Smooth muscle cell (in vitro differentiated cells): Measurements from ENCODE around the gene RORC. TPM values are rescaled to one million over a fixed set of nuclear protein-coding genes. Genes with fewer than 3 reads are reported as not detected.
A peak's percentile ranks its signal among the peaks of the same experiment; 100 is the strongest.

ENCODE experiments used
- DNase-seq: peaks from one replicate; lab custom pipeline; 2025; ENCODE audit not compliant: unreplicated experiment; lab: John Stamatoyannopoulos, UW
- H2AFZ ChIP-seq: fragments of 200-600 bp; sonication (generic); 2 replicates; pipeline ENCODE4 v1.6.0; 2016; ENCODE audit warnings: antibody characterized with exemption, low read depth, mild to moderate bottlenecking
- H3F3A ChIP-seq: fragments of 200-600 bp; sonication (generic); 2 replicates; pipeline ENCODE4 v1.6.0; 2017; ENCODE audit warnings: antibody characterized with exemption, low read depth
- H3K27ac ChIP-seq: fragments of 200-600 bp; sonication (generic); 2 replicates; pipeline ENCODE4 v1.5.1; 2016; ENCODE audit warnings: low read depth, mild to moderate bottlenecking
- H3K27me3 ChIP-seq: fragments of 200-600 bp; sonication (generic); 2 replicates; pipeline ENCODE4 v1.6.1; 2016; ENCODE audit warnings: low read depth, mild to moderate bottlenecking
- H3K36me3 ChIP-seq: fragments of 200-600 bp; sonication (generic); 2 replicates; pipeline ENCODE4 v1.5.1; 2016; ENCODE audit warnings: low read depth
- H3K4me1 ChIP-seq: fragments of 200-600 bp; sonication (generic); 2 replicates; pipeline ENCODE4 v1.5.1; 2016; ENCODE audit warnings: low read depth
- H3K4me2 ChIP-seq: fragments of 200-600 bp; sonication (generic); 2 replicates; pipeline ENCODE4 v1.6.0; 2016; ENCODE audit warnings: mild to moderate bottlenecking
- H3K4me3 ChIP-seq: fragments of 200-600 bp; sonication (generic); 2 replicates; pipeline ENCODE4 v1.5.1; 2016; ENCODE audit warnings: mild to moderate bottlenecking
- H3K79me2 ChIP-seq: fragments of 200-600 bp; sonication (generic); 2 replicates; pipeline ENCODE4 v1.6.0; 2016; ENCODE audit warnings: low read depth, mild to moderate bottlenecking
- H3K9ac ChIP-seq: fragments of 200-600 bp; sonication (generic); 2 replicates; pipeline ENCODE4 v1.6.0; 2016; ENCODE audit warnings: low read depth
- H3K9me3 ChIP-seq: fragments of 200-600 bp; sonication (generic); replicated peaks from 2 replicates; pipeline ENCODE4 v1.5.1; 2016; ENCODE audit warnings: low read depth
- H4K20me1 ChIP-seq: fragments of 200-600 bp; sonication (generic); 2 replicates; pipeline ENCODE4 v1.6.0; 2016; ENCODE audit warnings: low read depth
- WGBS: methylation state at CpG from one replicate; pipeline ENCODE4 v1.1.7; 2016; ENCODE audit warnings: low lambda C conversion rate; 5-methylcytosine and 5-hydroxymethylcytosine counted together
- polyA plus RNA-seq: library from polyadenylated mRNA; unstranded; fragments of >200 nt; fragmentation: Nextera tagmentation; extraction: Ambion mirVana; gene quantifications from 2 replicates; pipeline ENCODE4 v1.2.1, GENCODE V29; 2016
- total RNA-seq: library from RNA; depleted of rRNA; stranded (reverse); fragments of >200 nt; gene quantifications from 2 replicates; pipeline ENCODE4 v1.2.3, GENCODE V29; 2014
- TF ChIP-seq, protein P1 (sequence below): fragments of 200-600 bp; sonication (generic); IDR thresholded peaks from 2 replicates; pipeline ENCODE4 v1.5.1; 2017; ENCODE audit warnings: borderline replicate concordance, mild to moderate bottlenecking, antibody characterized with exemption; ENCODE audit not compliant: insufficient read depth, poor library complexity, severe bottlenecking

Gene RORC
- total and polyA plus RNA-seq, 2 experiments from 2014 or later = not detected

GRCh38 chr1:151799179-151800022, 32.2 kb downstream of the RORC start:
- peaks cover 6% of the 10 kb centered on the region for H3K27me3 ChIP-seq

GRCh38 chr1:151798571-151798970, 33.0 kb downstream of the RORC start:
- Histone ChIP-seq H3K9me3 (no peaks in the 10 kb centered on the region), H4K20me1 (no peaks in the 10 kb centered on the region), H3K79me2 (no peaks in the 10 kb centered on the region), H3K9ac (no peak overlapping the region), H3K4me2 (no peak overlapping the region), H3K27me3 (no peaks in the 10 kb centered on the region), H3F3A (no peaks in the 10 kb centered on the region), H3K4me1 (no peaks in the 10 kb centered on the region), H3K27ac (no peak overlapping the region), H3K36me3 (no peaks in the 10 kb centered on the region), H2AFZ (no peak overlapping the region), H3K4me3 (no peak overlapping the region)
- 92% methylated on average over 5 of the region's 5 CpGs for WGBS
- no peak for DNase-seq
- TF ChIP-seq, protein P1, sequence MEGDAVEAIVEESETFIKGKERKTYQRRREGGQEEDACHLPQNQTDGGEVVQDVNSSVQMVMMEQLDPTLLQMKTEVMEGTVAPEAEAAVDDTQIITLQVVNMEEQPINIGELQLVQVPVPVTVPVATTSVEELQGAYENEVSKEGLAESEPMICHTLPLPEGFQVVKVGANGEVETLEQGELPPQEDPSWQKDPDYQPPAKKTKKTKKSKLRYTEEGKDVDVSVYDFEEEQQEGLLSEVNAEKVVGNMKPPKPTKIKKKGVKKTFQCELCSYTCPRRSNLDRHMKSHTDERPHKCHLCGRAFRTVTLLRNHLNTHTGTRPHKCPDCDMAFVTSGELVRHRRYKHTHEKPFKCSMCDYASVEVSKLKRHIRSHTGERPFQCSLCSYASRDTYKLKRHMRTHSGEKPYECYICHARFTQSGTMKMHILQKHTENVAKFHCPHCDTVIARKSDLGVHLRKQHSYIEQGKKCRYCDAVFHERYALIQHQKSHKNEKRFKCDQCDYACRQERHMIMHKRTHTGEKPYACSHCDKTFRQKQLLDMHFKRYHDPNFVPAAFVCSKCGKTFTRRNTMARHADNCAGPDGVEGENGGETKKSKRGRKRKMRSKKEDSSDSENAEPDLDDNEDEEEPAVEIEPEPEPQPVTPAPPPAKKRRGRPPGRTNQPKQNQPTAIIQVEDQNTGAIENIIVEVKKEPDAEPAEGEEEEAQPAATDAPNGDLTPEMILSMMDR = no peak

More at GRCh38 chr1:151799179-151800022, 32.2 kb downstream of the RORC start:
- WGBS = 52% methylated on average over 9 of the region's 9 CpGs
- H3K4me1 ChIP-seq = no peaks in the 10 kb centered on the region
- no peak overlapping the region for H3K27ac ChIP-seq
- no peak overlapping the region for H2AFZ ChIP-seq
- H3K79me2 ChIP-seq = no peaks in the 10 kb centered on the region
- TF ChIP-seq, protein P1 = no peak
- H3F3A ChIP-seq = no peaks in the 10 kb centered on the region
- H3K36me3 ChIP-seq = no peaks in the 10 kb centered on the region
- H3K4me2 ChIP-seq = no peak overlapping the region
- H4K20me1 ChIP-seq = no peaks in the 10 kb centered on the region
- no peak overlapping the region for H3K4me3 ChIP-seq
- no peaks in the 10 kb centered on the region for H3K9me3 ChIP-seq
- no peak for DNase-seq
- no peak overlapping the region for H3K9ac ChIP-seq

GRCh38 chr1:151790940-151791651, 40.5 kb downstream of the RORC start:
- H4K20me1 ChIP-seq = no peaks in the 10 kb centered on the region
- peak overlapping the region; percentile 97 for H3K4me2 ChIP-seq
- H3K27ac ChIP-seq = no peak overlapping the region
- no peaks in the 10 kb centered on the region for H3K79me2 ChIP-seq
- peak overlapping the region; percentile 24 for H3K9ac ChIP-seq
- peak overlapping the region; percentile 73 for H3K4me3 ChIP-seq
- peaks cover 12% of the 10 kb centered on the region for H3K4me1 ChIP-seq
- H3K27me3 ChIP-seq = no peaks in the 10 kb centered on the region
- DNase-seq = no peak
- H3K9me3 ChIP-seq = no peaks in the 10 kb centered on the region
- no peaks in the 10 kb centered on the region for H3K36me3 ChIP-seq
- H2AFZ ChIP-seq = peak overlapping the region; percentile 97
- 2% methylated on average over 39 of the region's 52 CpGs for WGBS
- TF ChIP-seq, protein P1 = no peak
- no peaks in the 10 kb centered on the region for H3F3A ChIP-seq
